OCI-LY7 (cell line): Measurements from ENCODE around the gene TMEM266. TPM values are rescaled to one million over a fixed set of nuclear protein-coding genes. Genes with fewer than 3 reads are reported as not detected.

Experiments
- BruUV-seq: library from RNA; stranded (reverse); fragments of 400-500 nt; replicated peaks from 2 replicates; lab custom pipeline; 2021; lab: Mats Ljungman, UMichigan
- CTCF ChIA-PET: fragments of 300-600 bp; sonication (Branson Sonifier 250); formaldehyde crosslinking; loops from one replicate; lab custom pipeline; 2022; ENCODE audit warnings: antibody characterized with exemption; ENCODE audit not compliant: unreplicated experiment; lab: Charles Lee
- POLR2A ChIA-PET: fragments of 300-600 bp; sonication (Branson Sonifier 250); formaldehyde crosslinking; loops from one replicate; lab custom pipeline; 2022; ENCODE audit warnings: antibody characterized with exemption; lab: Charles Lee
- DNase-seq: peaks from one replicate; pipeline ENCODE4 v3.0.0-alpha.2; 2015; ENCODE audit warnings: low spot score
- H2AFZ ChIP-seq: fragments of 200-600 bp; sonication (generic), shearing (Covaris generic); 2 replicates; pipeline ENCODE4 v1.6.1; 2014; ENCODE audit warnings: mild to moderate bottlenecking, antibody characterized with exemption, low read length, moderate library complexity
- H3K27ac ChIP-seq: fragments of 200-600 bp; sonication (generic); 2 replicates; pipeline ENCODE4 v1.5.1; 2014; ENCODE audit warnings: mixed run types, low read depth, mild to moderate bottlenecking, moderate library complexity, low read length, inconsistent platforms; ENCODE audit not compliant: poor library complexity, severe bottlenecking
- H3K36me3 ChIP-seq: fragments of 200-600 bp; sonication (generic); 2 replicates; pipeline ENCODE4 v1.6.1; 2014; ENCODE audit warnings: mild to moderate bottlenecking, antibody characterized with exemption, low read length, moderate library complexity, mixed read lengths; ENCODE audit not compliant: insufficient read depth
- H3K4me1 ChIP-seq: fragments of 200-600 bp; sonication (generic); 2 replicates; pipeline ENCODE4 v1.5.1; 2014; ENCODE audit warnings: mild to moderate bottlenecking, low read length; ENCODE audit not compliant: insufficient read depth, poor library complexity, severe bottlenecking
- H3K4me2 ChIP-seq: fragments of 200-600 bp; sonication (generic); 2 replicates; pipeline ENCODE4 v1.6.1; 2014; ENCODE audit warnings: mild to moderate bottlenecking, low read length
- H3K4me3 ChIP-seq: fragments of 200-600 bp; sonication (generic); 2 replicates; pipeline ENCODE4 v1.5.1; 2014; ENCODE audit warnings: mild to moderate bottlenecking, low read depth, low read length; ENCODE audit not compliant: poor library complexity, severe bottlenecking
- H3K79me2 ChIP-seq: fragments of 200-600 bp; sonication (generic); 2 replicates; pipeline ENCODE4 v1.6.1; 2016; ENCODE audit warnings: low read depth, mild to moderate bottlenecking, low read length, moderate library complexity, mixed read lengths; ENCODE audit not compliant: insufficient read depth
- H3K9me2 ChIP-seq: fragments of 200-600 bp; sonication (generic); 2 replicates; pipeline ENCODE4 v1.6.1; 2016; ENCODE audit warnings: mild to moderate bottlenecking, low read length, mixed read lengths; ENCODE audit not compliant: insufficient read depth
- H3K9me3 ChIP-seq: fragments of 200-600 bp; sonication (generic); 2 replicates; pipeline ENCODE4 v1.6.1; 2014; ENCODE audit warnings: mild to moderate bottlenecking, mixed run types, low read length, mixed read lengths
- H4K20me1 ChIP-seq: fragments of 200-600 bp; sonication (generic); 2 replicates; pipeline ENCODE4 v1.6.1; 2014; ENCODE audit warnings: mild to moderate bottlenecking, antibody characterized with exemption, low read length, moderate library complexity, mixed read lengths; ENCODE audit not compliant: insufficient read depth
- CTCF ChIP-seq: fragments of 200-600 bp; sonication (generic); conservative IDR thresholded peaks from 2 replicates; pipeline ENCODE4 v1.5.1; 2014; ENCODE audit warnings: mild to moderate bottlenecking, antibody characterized with exemption, low read length, moderate library complexity, mixed read lengths
- EZH2phosphoT487 ChIP-seq: fragments of 200-600 bp; sonication (generic); IDR thresholded peaks from 2 replicates; pipeline ENCODE4 v1.6.1; 2018; ENCODE audit warnings: low read depth, borderline replicate concordance, mild to moderate bottlenecking, mixed run types, antibody characterized with exemption, low read length, moderate library complexity, mixed read lengths
- intact Hi-C: fragments of 100-400 bp; cut with micrococcal nuclease; formaldehyde crosslinking; loops from one replicate; pipeline ENCODE4 v1.10.0; 2022; ENCODE audit not compliant: unreplicated experiment
- total RNA-seq, 2 experiments: library from RNA; depleted of rRNA in 1 of 2; stranded (reverse); fragments of >200 nt in 1 of 2; shearing (Covaris generic) in 1 of 2; gene quantifications; 2 replicates each; pipeline ENCODE4 v1.2.3, GENCODE V29; 2014 to 2022

TMEM266 gene
- total RNA-seq, 2 experiments from 2014 or later, result not detected

GRCh38 chr15:76056931-76057330 is 2.9 kb upstream of the TMEM266 start:
- Histone ChIP-seq H4K20me1 (no peaks in the 10 kb centered on the region), H3K4me1 (peaks cover 13% of the 10 kb centered on the region), H3K9me2 (no peaks in the 10 kb centered on the region), H3K36me3 (no peaks in the 10 kb centered on the region), H3K79me2 (no peaks in the 10 kb centered on the region), H2AFZ (0 out of 2 replicates have a peak overlapping the region, but pooled peaks have one; percentile 8), H3K4me3 (no peak overlapping the region), H3K27ac (peak overlapping the region; percentile 40), H3K9me3 (no peaks in the 10 kb centered on the region), H3K4me2 (peak overlapping the region; percentile 49)
- TF ChIP-seq CTCF (no peak), EZH2phosphoT487 (no peak)
- ChIA-PET POLR2A (interaction anchor here (0.5 to 0.6 kb wide), 2 partner anchors 318 to 1340 kb away, joined by 3 read pairs; no protein-coding TSS in a partner anchor), CTCF (interaction anchor here (1.0 kb wide), 1 partner anchor 82 kb away, joined by 7 read pairs; no protein-coding TSS in a partner anchor)
- intact Hi-C loops, result loop anchor here (1.0 to 5.0 kb wide), 2 partner anchors 82 to 95 kb away; no protein-coding TSS in a partner anchor
- DNase-seq, result peak; percentile 63
- no TSS peak for BruUV-seq

GRCh38 chr15:76057332-76058000 is 2.3 kb upstream of the TMEM266 start:
- ChIA-PET POLR2A (no interaction called here), CTCF (interaction anchor here (0.6 to 1.0 kb wide), 2 partner anchors 51 to 82 kb away, joined by 3 to 7 read pairs; no protein-coding TSS in a partner anchor)
- no peak overlapping the region for H3K4me3 ChIP-seq
- H3K79me2 ChIP-seq, result no peaks in the 10 kb centered on the region
- peak overlapping the region; percentile 49 for H3K4me2 ChIP-seq
- no peaks in the 10 kb centered on the region for H3K36me3 ChIP-seq
- peak overlapping the region; percentile 40 for H3K27ac ChIP-seq
- BruUV-seq, result no TSS peak
- H3K4me1 ChIP-seq, result peaks cover 13% of the 10 kb centered on the region
- peak; percentile 60 for DNase-seq
- TF ChIP-seq CTCF (peak; percentile 90), EZH2phosphoT487 (no peak)
- H2AFZ ChIP-seq, result 0 out of 2 replicates have a peak overlapping the region, but pooled peaks have one; percentile 8
- no peaks in the 10 kb centered on the region for H3K9me2 ChIP-seq
- intact Hi-C loops, result loop anchor here (1.0 to 5.0 kb wide), 2 partner anchors 82 to 95 kb away; no protein-coding TSS in a partner anchor
- H4K20me1 ChIP-seq, result no peaks in the 10 kb centered on the region
- H3K9me3 ChIP-seq, result no peaks in the 10 kb centered on the region
